ENCODE results near the gene SPEF1.

Gene SPEF1

DNA sequence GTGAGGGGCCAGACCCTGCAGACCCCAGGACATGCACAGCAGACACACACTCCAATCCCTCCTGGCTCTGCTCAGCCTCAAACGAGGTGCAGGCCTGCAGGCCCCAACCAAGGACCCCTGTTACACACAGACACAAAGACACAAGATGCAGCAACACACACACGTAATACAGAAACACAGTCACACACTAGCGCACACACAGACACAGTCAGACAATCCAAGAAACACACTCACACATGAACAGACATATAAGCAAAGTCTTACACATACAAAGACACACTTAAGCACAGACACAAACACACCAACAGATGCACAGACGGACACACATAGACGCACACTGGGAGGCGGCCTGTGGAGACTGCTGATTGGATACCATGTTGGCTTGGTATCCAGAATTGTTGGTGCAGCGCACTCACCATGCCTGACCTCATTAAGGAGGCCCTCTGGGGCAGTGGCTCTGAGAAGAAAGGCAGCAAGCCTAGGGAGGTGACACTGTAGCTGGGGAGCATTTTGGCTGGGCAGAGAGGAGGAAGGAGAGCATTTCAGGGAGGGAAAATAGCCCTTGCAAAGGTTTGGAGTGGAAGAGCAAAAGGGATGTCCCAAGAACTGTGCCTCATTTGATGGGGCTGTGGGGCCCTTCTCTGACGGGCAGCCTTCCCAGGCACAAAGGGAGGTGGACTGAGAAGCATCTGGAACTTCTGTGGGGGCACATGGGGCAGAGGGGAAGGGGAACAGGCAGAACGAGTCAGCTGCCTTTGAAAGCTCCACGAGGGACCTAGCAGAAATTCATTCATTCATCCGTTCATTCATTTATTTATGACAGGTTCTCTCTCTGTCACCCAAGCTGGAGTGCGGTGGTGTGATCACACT lies 50.2 kb downstream of the SPEF1 start:
- no peak for DNase-seq (ENCODE audit: low read depth in 2 of 2)

DNA sequence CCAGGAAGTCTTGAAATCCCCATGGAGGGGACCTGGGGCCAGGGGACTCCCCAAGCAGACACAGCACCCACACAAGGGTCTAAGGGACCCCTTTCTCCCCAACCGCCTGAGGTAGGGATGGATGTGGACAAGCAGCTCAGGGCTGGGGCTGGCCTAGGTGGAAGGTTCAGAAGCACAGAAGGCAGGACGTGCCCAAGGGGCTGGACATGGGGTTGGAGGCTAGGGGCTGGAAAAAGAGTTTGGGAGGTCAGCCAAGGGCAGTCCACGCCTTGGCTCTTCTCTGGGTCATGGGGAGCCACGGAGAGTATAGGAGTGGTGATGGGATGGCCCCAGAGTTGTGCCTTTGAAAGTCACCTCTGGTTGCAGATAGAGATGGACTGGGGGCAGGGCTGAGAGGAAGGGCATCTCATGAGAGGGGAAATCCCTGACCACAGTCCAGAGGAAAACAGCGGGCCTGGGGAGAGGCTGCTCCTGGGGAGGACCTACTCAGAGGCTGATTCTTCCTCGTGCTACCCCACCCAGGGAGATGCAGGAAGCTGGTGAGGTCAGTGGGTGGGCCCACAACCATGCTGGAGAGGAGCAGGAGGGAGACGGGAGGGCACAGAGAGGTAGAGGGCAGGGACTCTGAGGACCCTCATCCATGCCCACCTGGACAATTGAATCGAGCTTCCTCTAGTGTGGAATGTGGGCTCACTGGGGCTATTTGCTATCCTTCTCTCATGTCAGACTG lies 51.3 kb downstream of the SPEF1 start:
- DNase-seq (ENCODE audit: low read depth in 2 of 2) = no peak

DNA sequence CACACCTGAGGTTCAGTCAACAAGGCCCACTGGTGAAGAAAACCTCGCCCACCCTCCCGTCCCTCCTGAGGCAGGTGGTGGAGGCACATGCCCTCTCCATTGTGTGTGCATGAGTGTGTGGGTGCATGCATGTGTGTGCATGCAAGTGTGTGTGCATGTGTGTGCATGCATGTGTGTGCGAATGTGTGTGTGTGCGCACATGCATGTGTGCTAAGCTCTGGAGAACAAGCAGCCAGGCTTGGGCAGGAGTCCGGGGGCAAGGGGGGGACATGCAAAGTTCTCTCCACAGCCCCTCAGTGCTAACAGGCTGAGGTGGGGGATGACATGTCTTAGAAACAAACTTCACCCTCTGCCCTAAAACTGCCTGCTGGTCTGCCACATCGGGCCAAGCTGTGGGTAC lies 51.9 kb downstream of the SPEF1 start:
- DNase-seq (ENCODE audit: low read depth in 2 of 2) = no peak

DNA sequence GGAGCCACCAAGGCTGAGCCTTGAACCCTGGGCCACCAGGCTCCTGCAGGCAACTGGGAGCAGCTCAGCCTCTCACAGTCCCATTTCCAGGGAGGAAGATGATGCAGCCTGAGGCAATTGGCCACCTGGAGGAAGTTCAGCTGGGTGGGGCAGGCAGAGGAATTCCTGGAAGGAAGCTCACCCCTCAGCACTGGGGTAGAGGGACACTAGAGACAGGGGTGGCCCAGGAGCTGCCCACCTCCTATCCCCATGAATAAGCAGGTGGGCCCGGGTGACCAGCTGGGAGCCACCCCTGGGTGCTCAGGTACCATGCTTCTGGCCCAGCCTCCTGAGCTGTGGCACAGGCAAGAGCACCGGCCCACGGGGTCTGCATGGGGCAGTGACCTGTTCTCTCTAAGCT lies 52.4 kb downstream of the SPEF1 start:
- DNase-seq (ENCODE audit: low read depth in 2 of 2) = no peak

DNA sequence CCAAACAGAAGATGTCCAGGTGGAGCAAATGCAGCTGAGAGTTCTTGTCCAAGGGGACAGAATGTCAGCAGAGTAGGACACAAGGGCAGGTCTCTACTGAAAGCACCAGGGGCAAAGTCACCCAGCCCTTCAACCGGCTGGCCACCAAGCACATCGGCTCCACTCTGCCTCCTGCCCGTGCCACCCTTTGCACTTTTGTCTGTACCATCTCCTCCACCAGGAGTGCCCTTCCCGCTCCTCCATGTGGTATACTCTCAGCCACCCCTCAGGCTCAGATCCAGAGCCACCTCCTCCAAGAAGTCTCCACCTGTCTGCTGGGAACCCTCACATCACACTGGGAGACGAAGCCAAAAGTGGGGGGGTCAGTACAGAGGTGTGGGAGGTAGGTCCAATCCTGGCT lies 52.9 kb downstream of the SPEF1 start:
- DNase-seq (ENCODE audit: low read depth in 2 of 2) = no peak
